Smooth muscle cell (in vitro differentiated cells): Measurements from ENCODE around the gene GPLD1. TPM values are rescaled to one million over a fixed set of nuclear protein-coding genes. Genes with fewer than 3 reads are reported as not detected.

Source experiments
- DNase-seq: peaks from one replicate; lab custom pipeline; 2025; ENCODE audit not compliant: unreplicated experiment; lab: John Stamatoyannopoulos, UW
- H2AFZ ChIP-seq: fragments of 200-600 bp; sonication (generic); 2 replicates; pipeline ENCODE4 v1.6.0; 2016; ENCODE audit warnings: antibody characterized with exemption, low read depth, mild to moderate bottlenecking
- H3F3A ChIP-seq: fragments of 200-600 bp; sonication (generic); 2 replicates; pipeline ENCODE4 v1.6.0; 2017; ENCODE audit warnings: antibody characterized with exemption, low read depth
- H3K27ac ChIP-seq: fragments of 200-600 bp; sonication (generic); 2 replicates; pipeline ENCODE4 v1.5.1; 2016; ENCODE audit warnings: low read depth, mild to moderate bottlenecking
- H3K27me3 ChIP-seq: fragments of 200-600 bp; sonication (generic); 2 replicates; pipeline ENCODE4 v1.6.1; 2016; ENCODE audit warnings: low read depth, mild to moderate bottlenecking
- H3K36me3 ChIP-seq: fragments of 200-600 bp; sonication (generic); 2 replicates; pipeline ENCODE4 v1.5.1; 2016; ENCODE audit warnings: low read depth
- H3K4me1 ChIP-seq: fragments of 200-600 bp; sonication (generic); 2 replicates; pipeline ENCODE4 v1.5.1; 2016; ENCODE audit warnings: low read depth
- H3K4me2 ChIP-seq: fragments of 200-600 bp; sonication (generic); 2 replicates; pipeline ENCODE4 v1.6.0; 2016; ENCODE audit warnings: mild to moderate bottlenecking
- H3K4me3 ChIP-seq: fragments of 200-600 bp; sonication (generic); 2 replicates; pipeline ENCODE4 v1.5.1; 2016; ENCODE audit warnings: mild to moderate bottlenecking
- H3K79me2 ChIP-seq: fragments of 200-600 bp; sonication (generic); 2 replicates; pipeline ENCODE4 v1.6.0; 2016; ENCODE audit warnings: low read depth, mild to moderate bottlenecking
- H3K9ac ChIP-seq: fragments of 200-600 bp; sonication (generic); 2 replicates; pipeline ENCODE4 v1.6.0; 2016; ENCODE audit warnings: low read depth
- H3K9me3 ChIP-seq: fragments of 200-600 bp; sonication (generic); replicated peaks from 2 replicates; pipeline ENCODE4 v1.5.1; 2016; ENCODE audit warnings: low read depth
- H4K20me1 ChIP-seq: fragments of 200-600 bp; sonication (generic); 2 replicates; pipeline ENCODE4 v1.6.0; 2016; ENCODE audit warnings: low read depth
- WGBS: methylation state at CpG from one replicate; pipeline ENCODE4 v1.1.7; 2016; ENCODE audit warnings: low lambda C conversion rate; 5-methylcytosine and 5-hydroxymethylcytosine counted together
- polyA plus RNA-seq: library from polyadenylated mRNA; unstranded; fragments of >200 nt; fragmentation: Nextera tagmentation; extraction: Ambion mirVana; gene quantifications from 2 replicates; pipeline ENCODE4 v1.2.1, GENCODE V29; 2016
- total RNA-seq: library from RNA; depleted of rRNA; stranded (reverse); fragments of >200 nt; gene quantifications from 2 replicates; pipeline ENCODE4 v1.2.3, GENCODE V29; 2014
- TF ChIP-seq, protein P1 (sequence below): fragments of 200-600 bp; sonication (generic); IDR thresholded peaks from 2 replicates; pipeline ENCODE4 v1.5.1; 2017; ENCODE audit warnings: borderline replicate concordance, mild to moderate bottlenecking, antibody characterized with exemption; ENCODE audit not compliant: insufficient read depth, poor library complexity, severe bottlenecking

The GPLD1 gene
- total and polyA plus RNA-seq, 2 experiments from 2014 or later: 0.13 to 0.14 TPM

DNA sequence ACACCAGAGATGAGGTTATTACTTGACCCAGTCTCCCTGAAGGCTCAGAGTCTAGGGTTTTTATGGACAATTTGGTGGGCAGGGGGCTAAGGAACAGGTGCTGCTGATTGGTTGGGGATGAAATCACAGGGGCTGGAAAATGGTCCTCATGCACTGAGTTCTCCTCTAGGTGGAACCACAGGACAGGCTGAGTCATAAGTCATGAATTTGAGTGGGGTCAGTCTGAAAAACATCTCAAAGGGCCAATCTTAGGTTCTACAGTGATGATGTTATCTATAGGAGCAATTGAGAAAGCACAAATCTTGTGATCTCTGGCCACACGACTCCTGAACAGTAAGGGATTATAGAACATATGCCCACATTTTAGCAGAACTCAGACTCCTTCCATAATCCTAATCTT, 92.6 kb downstream of the GPLD1 start:
- peaks cover 4% of the 10 kb centered on the region for H3K4me1 ChIP-seq
- no peaks in the 10 kb centered on the region for H3K9me3 ChIP-seq
- no peak overlapping the region for H3K4me3 ChIP-seq
- TF ChIP-seq, protein P1, sequence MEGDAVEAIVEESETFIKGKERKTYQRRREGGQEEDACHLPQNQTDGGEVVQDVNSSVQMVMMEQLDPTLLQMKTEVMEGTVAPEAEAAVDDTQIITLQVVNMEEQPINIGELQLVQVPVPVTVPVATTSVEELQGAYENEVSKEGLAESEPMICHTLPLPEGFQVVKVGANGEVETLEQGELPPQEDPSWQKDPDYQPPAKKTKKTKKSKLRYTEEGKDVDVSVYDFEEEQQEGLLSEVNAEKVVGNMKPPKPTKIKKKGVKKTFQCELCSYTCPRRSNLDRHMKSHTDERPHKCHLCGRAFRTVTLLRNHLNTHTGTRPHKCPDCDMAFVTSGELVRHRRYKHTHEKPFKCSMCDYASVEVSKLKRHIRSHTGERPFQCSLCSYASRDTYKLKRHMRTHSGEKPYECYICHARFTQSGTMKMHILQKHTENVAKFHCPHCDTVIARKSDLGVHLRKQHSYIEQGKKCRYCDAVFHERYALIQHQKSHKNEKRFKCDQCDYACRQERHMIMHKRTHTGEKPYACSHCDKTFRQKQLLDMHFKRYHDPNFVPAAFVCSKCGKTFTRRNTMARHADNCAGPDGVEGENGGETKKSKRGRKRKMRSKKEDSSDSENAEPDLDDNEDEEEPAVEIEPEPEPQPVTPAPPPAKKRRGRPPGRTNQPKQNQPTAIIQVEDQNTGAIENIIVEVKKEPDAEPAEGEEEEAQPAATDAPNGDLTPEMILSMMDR: no peak
- H4K20me1 ChIP-seq: no peaks in the 10 kb centered on the region
- no peaks in the 10 kb centered on the region for H3F3A ChIP-seq
- no peak overlapping the region for H2AFZ ChIP-seq
- H3K27me3 ChIP-seq: peaks cover 5% of the 10 kb centered on the region
- H3K9ac ChIP-seq: no peak overlapping the region
- peaks cover under 1% of the 10 kb centered on the region for H3K79me2 ChIP-seq
- no peak overlapping the region for H3K27ac ChIP-seq
- H3K4me2 ChIP-seq: no peak overlapping the region
- H3K36me3 ChIP-seq: no peaks in the 10 kb centered on the region
- 80% methylated on average over 1 of the region's 1 CpG for WGBS
- DNase-seq: no peak

DNA sequence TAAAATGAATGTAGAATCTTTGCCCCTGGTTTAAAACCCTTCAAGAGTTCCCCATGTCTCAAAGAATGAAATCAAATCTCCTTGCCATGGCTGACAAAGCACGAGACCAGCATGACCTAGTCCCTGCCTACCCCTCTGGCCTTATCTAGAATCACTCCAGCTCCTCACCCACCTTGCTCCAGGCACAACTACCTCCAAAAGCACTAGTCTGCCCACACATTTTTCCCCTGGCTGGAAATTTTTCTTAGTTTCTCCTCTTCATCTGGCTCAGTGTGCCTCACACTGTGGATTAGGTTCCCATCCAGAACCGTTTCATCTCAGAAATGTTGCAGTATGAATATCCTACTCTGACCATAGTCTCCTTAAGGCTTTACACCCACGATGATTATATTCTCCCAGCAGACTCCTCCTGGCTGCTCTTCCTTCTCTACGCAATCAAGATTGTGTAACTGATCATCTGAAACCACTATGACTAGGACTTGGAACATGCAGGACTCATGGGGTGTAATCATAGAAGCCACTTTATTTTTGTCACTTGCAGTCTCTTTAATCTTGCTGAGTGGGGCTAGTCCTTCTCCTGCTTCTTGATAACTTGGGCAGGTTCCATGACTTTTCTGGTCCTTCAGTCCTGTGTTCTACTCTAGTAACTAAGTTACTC, 94.5 kb downstream of the GPLD1 start:
- TF ChIP-seq, protein P1: no peak
- Histone ChIP-seq H3K4me3 (no peak overlapping the region), H3F3A (no peaks in the 10 kb centered on the region), H3K27me3 (peaks cover 5% of the 10 kb centered on the region), H3K79me2 (no peaks in the 10 kb centered on the region), H3K4me2 (no peak overlapping the region), H3K9me3 (no peaks in the 10 kb centered on the region), H3K36me3 (no peaks in the 10 kb centered on the region), H3K4me1 (no peaks in the 10 kb centered on the region), H3K9ac (no peak overlapping the region), H3K27ac (peak overlapping the region; percentile 35), H2AFZ (no peak overlapping the region), H4K20me1 (no peaks in the 10 kb centered on the region)
- WGBS: 47% methylated on average over 4 of the region's 4 CpGs
- DNase-seq: no peak

DNA sequence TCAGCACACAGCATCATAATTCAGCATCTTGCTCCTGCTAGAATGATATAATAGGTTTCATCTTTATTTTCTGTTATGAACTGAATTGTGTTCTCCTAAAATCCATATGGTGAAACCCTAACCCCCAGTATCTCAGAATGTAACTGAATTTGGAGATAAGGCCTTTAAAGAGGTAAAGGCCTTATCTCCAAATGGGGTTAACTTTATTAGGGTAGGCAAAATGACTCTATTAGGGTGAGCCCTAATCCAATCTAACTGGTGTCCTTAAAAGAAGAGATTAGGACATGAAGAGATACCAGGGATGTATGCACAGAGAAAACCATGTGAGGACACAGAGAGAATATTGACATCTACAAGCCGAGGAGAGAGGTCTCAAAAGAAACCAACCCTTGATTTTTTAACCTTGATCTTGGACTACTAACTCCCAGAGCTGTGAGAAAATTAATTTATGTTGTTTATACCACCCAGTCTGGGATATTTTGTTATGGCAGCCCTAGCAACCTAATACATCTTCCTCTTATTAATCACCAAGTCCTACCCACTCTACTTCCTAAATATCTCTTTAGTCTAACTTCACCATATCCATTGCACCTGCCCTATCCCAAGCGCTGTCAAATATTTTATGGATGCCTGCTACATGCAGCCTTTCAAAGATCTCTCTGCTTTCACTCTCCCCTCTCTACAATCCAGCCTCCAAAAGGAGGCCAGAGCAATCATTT, 95.2 kb downstream of the GPLD1 start:
- no peaks in the 10 kb centered on the region for H3K4me1 ChIP-seq
- peak overlapping the region; percentile 32 for H3K27ac ChIP-seq
- no peak overlapping the region for H3K9ac ChIP-seq
- H3K4me3 ChIP-seq: no peak overlapping the region
- DNase-seq: no peak
- H4K20me1 ChIP-seq: no peaks in the 10 kb centered on the region
- WGBS: 95% methylated on average over 2 of the region's 2 CpGs
- H3K4me2 ChIP-seq: no peak overlapping the region
- no peaks in the 10 kb centered on the region for H3K36me3 ChIP-seq
- H2AFZ ChIP-seq: no peak overlapping the region
- H3K79me2 ChIP-seq: no peaks in the 10 kb centered on the region
- H3F3A ChIP-seq: no peaks in the 10 kb centered on the region
- no peaks in the 10 kb centered on the region for H3K9me3 ChIP-seq
- TF ChIP-seq, protein P1: no peak
- no peaks in the 10 kb centered on the region for H3K27me3 ChIP-seq
